H9 (cell line): ENCODE results near the gene ANKDD1A. TPM values are rescaled to one million over a fixed set of nuclear protein-coding genes. Genes with fewer than 3 reads are reported as not detected.

Source experiments
- DNase-seq: peaks from one replicate; pipeline ENCODE4 v3.0.0-alpha.2; 2017
- H2AFZ ChIP-seq: one replicate; pipeline ENCODE4 v1.6.1; 2013; ENCODE audit warnings: mild to moderate bottlenecking, low read length, control low read depth, moderate library complexity
- H2AK5ac ChIP-seq: 2 replicates; pipeline ENCODE4 v1.6.1; 2013; ENCODE audit warnings: low read length, control low read depth, mixed read lengths; ENCODE audit not compliant: insufficient read length
- H2BK120ac ChIP-seq: one replicate; pipeline ENCODE4 v1.6.1; 2013; ENCODE audit warnings: low read depth, mild to moderate bottlenecking, low read length, control low read depth, inconsistent platforms; ENCODE audit not compliant: poor library complexity, severe bottlenecking
- H2BK12ac ChIP-seq: 2 replicates; pipeline ENCODE4 v1.6.1; 2013; ENCODE audit warnings: low read length, control low read depth, mixed read lengths, low read depth; ENCODE audit not compliant: insufficient read length
- H2BK15ac ChIP-seq: 2 replicates; pipeline ENCODE4 v1.6.1; 2013; ENCODE audit warnings: low read depth, low read length, control low read depth
- H2BK20ac ChIP-seq: one replicate; pipeline ENCODE4 v1.6.1; 2013; ENCODE audit warnings: low read depth, mild to moderate bottlenecking, low read length, control low read depth, inconsistent platforms; ENCODE audit not compliant: poor library complexity, severe bottlenecking
- H2BK5ac ChIP-seq: 2 replicates; pipeline ENCODE4 v1.6.1; 2013; ENCODE audit warnings: low read length, control low read depth, mixed read lengths; ENCODE audit not compliant: insufficient read length
- H3K14ac ChIP-seq: 2 replicates; pipeline ENCODE4 v1.6.1; 2013; ENCODE audit warnings: low read length, control low read depth; ENCODE audit not compliant: insufficient read depth
- H3K18ac ChIP-seq: 2 replicates; pipeline ENCODE4 v1.6.1; 2013; ENCODE audit warnings: low read depth, mild to moderate bottlenecking, mixed read lengths, low read length, control low read depth; ENCODE audit not compliant: insufficient read length
- H3K23ac ChIP-seq: 2 replicates; pipeline ENCODE4 v1.6.1; 2013; ENCODE audit warnings: low read length, control low read depth, mixed read lengths, low read depth; ENCODE audit not compliant: insufficient read length
- H3K23me2 ChIP-seq: 2 replicates; pipeline ENCODE4 v1.6.1; 2013; ENCODE audit warnings: low read depth, mild to moderate bottlenecking, mixed read lengths, low read length, control low read depth; ENCODE audit not compliant: insufficient read length, poor library complexity, severe bottlenecking
- H3K27ac ChIP-seq: 2 replicates; pipeline ENCODE4 v1.5.1; 2013; ENCODE audit warnings: low read length, control low read depth, mixed read lengths, low read depth; ENCODE audit not compliant: insufficient read length
- H3K27me3 ChIP-seq: 2 replicates; pipeline ENCODE4 v1.6.1; 2013; ENCODE audit warnings: low read length, control low read depth, inconsistent platforms; ENCODE audit not compliant: insufficient read depth
- H3K4ac ChIP-seq: 2 replicates; pipeline ENCODE4 v1.6.1; 2013; ENCODE audit warnings: low read depth, mild to moderate bottlenecking, control low read depth, inconsistent platforms, low read length, moderate library complexity
- H3K4me1 ChIP-seq: 2 replicates; pipeline ENCODE4 v1.6.1; 2013; ENCODE audit warnings: low read length, control low read depth, inconsistent platforms; ENCODE audit not compliant: insufficient read depth
- H3K4me2 ChIP-seq: 2 replicates; pipeline ENCODE4 v1.6.1; 2013; ENCODE audit warnings: low read length, control low read depth, mixed read lengths; ENCODE audit not compliant: insufficient read length, insufficient read depth
- H3K56ac ChIP-seq: 2 replicates; pipeline ENCODE4 v1.6.1; 2013; ENCODE audit warnings: low read depth, mild to moderate bottlenecking, mixed read lengths, low read length, control low read depth; ENCODE audit not compliant: insufficient read length
- H3K79me1 ChIP-seq: 2 replicates; pipeline ENCODE4 v1.6.1; 2013; ENCODE audit warnings: low read depth, mild to moderate bottlenecking, moderate library complexity, low read length, control low read depth, inconsistent platforms; ENCODE audit not compliant: insufficient read depth, poor library complexity, severe bottlenecking
- H3K79me2 ChIP-seq: 2 replicates; pipeline ENCODE4 v1.6.1; 2013; ENCODE audit warnings: low read length, control low read depth, inconsistent platforms; ENCODE audit not compliant: insufficient read depth
- H3K9ac ChIP-seq: 2 replicates; pipeline ENCODE4 v1.6.1; 2013; ENCODE audit warnings: low read length, control low read depth, mixed read lengths; ENCODE audit not compliant: insufficient read length; ENCODE audit errors: extremely low read depth
- H3K9me3 ChIP-seq: one replicate; pipeline ENCODE4 v1.6.1; 2013; ENCODE audit warnings: low read depth, low read length, inconsistent platforms; ENCODE audit not compliant: control insufficient read depth
- H3T11ph ChIP-seq: one replicate; pipeline ENCODE4 v1.6.1; 2013; ENCODE audit warnings: mild to moderate bottlenecking, low read length, control low read depth, inconsistent platforms
- H4K20me1 ChIP-seq: one replicate; pipeline ENCODE4 v1.6.1; 2013; ENCODE audit not compliant: control insufficient read depth, insufficient read length, insufficient read depth
- H4K5ac ChIP-seq: 2 replicates; pipeline ENCODE4 v1.6.1; 2013; ENCODE audit warnings: low read depth, mild to moderate bottlenecking, mixed read lengths, low read length, control low read depth; ENCODE audit not compliant: insufficient read length
- H4K8ac ChIP-seq: replicated peaks from 2 replicates; pipeline ENCODE4 v1.6.1; 2013; ENCODE audit warnings: low read length, control low read depth, mixed read lengths, low read depth; ENCODE audit not compliant: insufficient read length
- H4K91ac ChIP-seq: 2 replicates; pipeline ENCODE4 v1.6.1; 2013; ENCODE audit warnings: low read depth, mild to moderate bottlenecking, moderate library complexity, mixed read lengths, low read length, control low read depth; ENCODE audit not compliant: insufficient read length
- H3K27ac Mint-ChIP-seq, 3 experiments: 2 replicates in 2 of 3; 3 replicates in 1 of 3; pipeline ENCODE4 v1.8.0; 2020 to 2021; ENCODE audit warnings: mixed read lengths in 3 of 3, mild to moderate bottlenecking in 1 of 3, moderate library complexity in 1 of 3
- H3K27me3 Mint-ChIP-seq: 2 replicates; pipeline ENCODE4 v1.8.0; 2021; ENCODE audit warnings: low read depth, mild to moderate bottlenecking, moderate library complexity, mixed read lengths
- H3K36me3 Mint-ChIP-seq, 3 experiments: 2 replicates in 2 of 3; 3 replicates in 1 of 3; pipeline ENCODE4 v1.8.0; 2020 to 2021; ENCODE audit warnings: low read depth in 3 of 3, mixed read lengths in 3 of 3; ENCODE audit not compliant: insufficient read depth in 1 of 3
- H3K4me1 Mint-ChIP-seq, 2 experiments: 2 replicates each; pipeline ENCODE4 v1.8.0; 2020; ENCODE audit warnings: mixed read lengths in 2 of 2
- H3K4me3 Mint-ChIP-seq, 2 experiments: 2 replicates in 1 of 2; 3 replicates in 1 of 2; pipeline ENCODE4 v1.8.0; 2020 to 2021; ENCODE audit warnings: mild to moderate bottlenecking in 2 of 2, mixed read lengths in 2 of 2, moderate library complexity in 1 of 2
- H3K9me3 Mint-ChIP-seq, 2 experiments: 2 replicates in 1 of 2; 3 replicates in 1 of 2; pipeline ENCODE4 v1.8.0; 2020; ENCODE audit warnings: mild to moderate bottlenecking in 2 of 2, mixed read lengths in 2 of 2, moderate library complexity in 1 of 2
- CTCF ChIP-seq: fragments of 200-600 bp; sonication (generic); conservative IDR thresholded peaks from 3 replicates; pipeline ENCODE4 v1.8.0; 2021; ENCODE audit warnings: antibody characterized with exemption, mild to moderate bottlenecking
- WGBS: extraction: QIAGEN DNeasy Blood & Tissue Kit; methylation state at CpG from one replicate; pipeline ENCODE4 v1.1.7; 2013; ENCODE audit warnings: missing lambda C conversion rate, low lambda C conversion rate, mixed read lengths; ENCODE audit not compliant: insufficient read length; ENCODE audit errors: extremely low coverage; 5-methylcytosine and 5-hydroxymethylcytosine counted together
- total RNA-seq: library from RNA; stranded (reverse); gene quantifications from 2 replicates; pipeline ENCODE4 v1.2.1, GENCODE V29; 2021

ANKDD1A gene
- total RNA-seq, 1 experiment from 2014 or later, result 3.7 TPM

- no peaks in the 10 kb centered on the region for H3K27me3 ChIP-seq
- Mint-ChIP-seq H3K36me3 (peaks cover 0 to 2% (median 0%) of the 10 kb centered on the region in 3 experiments; a peak in 3 of 7 replicates), H3K4me3 (no peak overlapping the region), H3K9me3 (no peaks in the 10 kb centered on the region), H3K27me3 (no peaks in the 10 kb centered on the region), H3K27ac (no peak overlapping the region), H3K4me1 (peaks cover 2 to 3% of the 10 kb centered on the region in 2 experiments; a peak in 2 of 4 replicates)
- no peak overlapping the region for H3K18ac ChIP-seq
- H3K9ac ChIP-seq, result no peak overlapping the region
- H2BK20ac ChIP-seq, result no peak overlapping the region
- H4K20me1 ChIP-seq, result no peaks in the 10 kb centered on the region
- DNase-seq, result no peak
- H2AK5ac ChIP-seq, result no peak overlapping the region
- no peak overlapping the region for H4K8ac ChIP-seq
- no peak overlapping the region for H3K23ac ChIP-seq
- no peaks in the 10 kb centered on the region for H3K79me2 ChIP-seq
- no peak overlapping the region for H2BK12ac ChIP-seq
- H2BK5ac ChIP-seq, result no peak overlapping the region
- no peak for TF ChIP-seq CTCF
- H3K4ac ChIP-seq, result no peak overlapping the region
- no peak overlapping the region for H3K56ac ChIP-seq
- H2BK15ac ChIP-seq, result no peak overlapping the region
- no peak overlapping the region for H3K27ac ChIP-seq
- no peak overlapping the region for H2AFZ ChIP-seq
- H3K4me1 ChIP-seq, result no peaks in the 10 kb centered on the region
- H3K14ac ChIP-seq, result no peak overlapping the region
- no peak overlapping the region for H3K4me2 ChIP-seq
- H4K91ac ChIP-seq, result no peak overlapping the region
- H2BK120ac ChIP-seq, result no peak overlapping the region
- no peaks in the 10 kb centered on the region for H3K9me3 ChIP-seq
- H3K79me1 ChIP-seq, result no peaks in the 10 kb centered on the region
- WGBS, result no CpG with 5 or more reads among the region's 6 CpGs
- no peak overlapping the region for H3T11ph ChIP-seq
- peaks cover 5% of the 10 kb centered on the region for H3K23me2 ChIP-seq
- no peak overlapping the region for H4K5ac ChIP-seq
These were observed 32.0 kb downstream of the ANKDD1A start for GRCh38 chr15:64943512-64944225.
